Fibroblast of mammary gland (primary cell): ENCODE data around the gene MEAF6.
A peak's percentile ranks its signal among the peaks of the same experiment; 100 is the strongest.

Source experiments
- DNase-seq: peaks from one replicate; pipeline ENCODE4 v3.0.0-alpha.2; 2010; ENCODE audit warnings: low read depth
- H3K4me3 ChIP-seq: 2 replicates; pipeline ENCODE4 v1.5.1; 2011; ENCODE audit warnings: low read depth, mild to moderate bottlenecking, low read length, moderate library complexity; ENCODE audit not compliant: control insufficient read depth
- CTCF ChIP-seq: conservative IDR thresholded peaks from 2 replicates; pipeline ENCODE4 v1.5.1; 2011; ENCODE audit warnings: low read depth, low read length, inconsistent platforms; ENCODE audit not compliant: control insufficient read depth, insufficient read depth

MEAF6 gene

GRCh38 chr1:37469386-37469785 is 45.2 kb downstream of the MEAF6 start:
- TF ChIP-seq CTCF, result no peak
- no peak for DNase-seq
- H3K4me3 ChIP-seq, result no peak overlapping the region

- TF ChIP-seq CTCF, result no peak
- H3K4me3 ChIP-seq, result no peak overlapping the region
- no peak for DNase-seq
These were observed 46.5 kb downstream of the MEAF6 start for GRCh38 chr1:37468037-37468436.

GRCh38 chr1:37465593-37466517 is 48.7 kb downstream of the MEAF6 start:
- DNase-seq, result peak; percentile 71
- TF ChIP-seq CTCF, result no peak
- no peak overlapping the region for H3K4me3 ChIP-seq

- no peak overlapping the region for H3K4me3 ChIP-seq
- no peak for TF ChIP-seq CTCF
- no peak for DNase-seq
These were observed 50.1 kb downstream of the MEAF6 start for GRCh38 chr1:37464443-37464842.

- no peak for DNase-seq
- TF ChIP-seq CTCF, result no peak
- H3K4me3 ChIP-seq, result no peak overlapping the region
These were observed 52.7 kb downstream of the MEAF6 start for GRCh38 chr1:37461698-37462436.

- no peak for DNase-seq
- TF ChIP-seq CTCF, result no peak
- no peak overlapping the region for H3K4me3 ChIP-seq
These were observed 56.0 kb downstream of the MEAF6 start for GRCh38 chr1:37458551-37458950.
